HEK293 (cell line): ENCODE data around the gene UBTD1.

Experiments used
- CTCF ChIP-seq: fragments of 450-650 bp; formaldehyde crosslinking; IDR thresholded peaks from 2 replicates; pipeline ENCODE4 v1.5.1; 2016; ENCODE audit warnings: missing biosample characterization, missing genetic modification characterization
- ELK4 ChIP-seq: IDR thresholded peaks from 2 replicates; pipeline ENCODE4 v1.6.1; 2011; ENCODE audit warnings: mild to moderate bottlenecking, low read depth, low read length, borderline replicate concordance
- GLI4 ChIP-seq: fragments of 450-650 bp; formaldehyde crosslinking; IDR thresholded peaks from 2 replicates; pipeline ENCODE4 v1.5.1; 2016; ENCODE audit warnings: missing biosample characterization, missing genetic modification characterization
- MZF1 ChIP-seq: fragments of 450-650 bp; formaldehyde crosslinking; IDR thresholded peaks from 2 replicates; pipeline ENCODE4 v1.5.1; 2017; ENCODE audit warnings: missing biosample characterization, missing genetic modification characterization, borderline replicate concordance
- REST ChIP-seq: fragments of 450-650 bp; formaldehyde crosslinking; IDR thresholded peaks from 2 replicates; pipeline ENCODE4 v1.5.1; 2016; ENCODE audit warnings: missing biosample characterization, missing genetic modification characterization
- ZNF121 ChIP-seq: fragments of 450-650 bp; formaldehyde crosslinking; IDR thresholded peaks from 2 replicates; pipeline ENCODE4 v1.5.1; 2016; ENCODE audit warnings: missing biosample characterization, missing genetic modification characterization
- ZNF350 ChIP-seq: fragments of 450-650 bp; formaldehyde crosslinking; IDR thresholded peaks from 2 replicates; pipeline ENCODE4 v1.5.0; 2017; ENCODE audit warnings: missing biosample characterization, mild to moderate bottlenecking, missing genetic modification characterization
- ZNF747 ChIP-seq: fragments of 450-650 bp; formaldehyde crosslinking; IDR thresholded peaks from 2 replicates; pipeline ENCODE4 v1.5.1; 2016; ENCODE audit warnings: missing biosample characterization, missing genetic modification characterization
- ZSCAN16 ChIP-seq: fragments of 450-650 bp; formaldehyde crosslinking; IDR thresholded peaks from 2 replicates; pipeline ENCODE4 v1.5.1; 2016; ENCODE audit warnings: missing biosample characterization, missing genetic modification characterization
- ZSCAN18 ChIP-seq: fragments of 450-650 bp; formaldehyde crosslinking; IDR thresholded peaks from 2 replicates; pipeline ENCODE4 v1.5.1; 2016; ENCODE audit warnings: missing biosample characterization, missing genetic modification characterization

DNA sequence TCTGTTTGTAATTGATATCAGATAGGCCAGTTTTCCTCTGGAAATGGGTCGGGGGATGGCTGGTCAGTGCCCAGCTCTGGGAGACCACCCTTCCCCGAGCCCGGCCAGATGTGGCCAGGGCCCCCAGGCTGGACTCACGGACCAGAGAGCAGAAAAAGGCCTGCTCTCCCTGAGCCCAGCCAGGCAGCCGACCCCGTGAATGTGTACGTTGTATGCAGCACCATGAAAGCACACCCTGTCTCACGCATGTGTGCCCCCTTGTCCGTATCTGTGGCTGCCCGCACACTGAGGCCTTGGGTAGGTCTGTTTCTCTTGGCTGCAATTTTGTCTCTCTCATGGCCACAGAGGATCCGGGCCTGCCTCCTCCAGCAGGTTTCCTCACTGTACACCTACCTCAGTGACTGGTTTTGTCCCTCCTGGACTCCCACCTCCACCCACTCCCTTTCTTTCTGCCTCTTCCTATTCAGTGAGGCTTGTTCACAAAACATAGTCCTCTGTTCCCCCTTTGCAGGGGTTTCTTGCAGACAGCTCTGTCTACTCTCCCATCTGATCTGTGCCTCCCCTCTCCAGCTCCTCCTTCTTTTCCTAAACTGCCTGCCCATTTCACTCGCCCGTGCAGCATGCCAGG, 50.2 kb downstream of the UBTD1 start:
- TF ChIP-seq ZSCAN18 (tag by site-specific recombination) (no peak), CTCF (tag by site-specific recombination) (no peak), REST (no peak), GLI4 (no peak), ZNF747 (tag by site-specific recombination) (no peak), ZSCAN16 (tag by site-specific recombination) (no peak), ZNF350 (tag by site-specific recombination) (no peak), ELK4 (no peak), MZF1 (tag by site-specific recombination) (no peak), ZNF121 (no peak)
